ENCODE results near the gene PGLYRP1. TPM values are rescaled to one million over a fixed set of nuclear protein-coding genes. Genes with fewer than 3 reads are reported as not detected.

The PGLYRP1 gene
- total RNA-seq, 1 experiment from 2014 or later = not detected

DNA sequence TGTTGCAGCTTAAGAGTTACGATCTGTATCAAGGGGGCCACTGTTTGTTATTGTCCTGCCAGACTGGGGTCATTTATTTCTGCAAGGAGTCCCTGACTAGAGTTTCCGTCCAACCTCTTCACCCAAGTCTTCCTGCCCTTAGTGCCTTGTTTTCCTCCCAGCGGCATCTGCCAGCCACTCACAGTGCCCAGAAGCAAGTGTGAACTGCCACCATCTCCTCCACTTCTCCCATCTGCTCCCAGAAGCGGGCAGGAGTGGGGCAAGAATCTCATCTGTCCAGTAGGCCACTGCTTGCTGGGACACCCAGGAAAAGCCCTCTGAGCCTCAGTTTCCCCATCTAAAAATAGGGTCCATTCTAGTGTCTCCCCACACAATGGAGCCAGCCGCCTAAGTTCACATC is 53.2 kb downstream of the PGLYRP1 start:
- DNase-seq = no peak
- Histone ChIP-seq H2AK5ac (ENCODE audit: insufficient read length, low read length) (no peak overlapping the region), H2AFZ (ENCODE audit: low read length) (no peak overlapping the region), H2BK15ac (ENCODE audit: low read depth, low read length) (no peak overlapping the region), H3K18ac (ENCODE audit: insufficient read length, low read depth, low read length) (no peak overlapping the region), H3K4ac (ENCODE audit: low read depth, low read length) (no peak overlapping the region), H3K27me3 (ENCODE audit: insufficient read depth, low read length) (no peaks in the 10 kb centered on the region; the same call in 1 of the 2 replicates), H2BK12ac (ENCODE audit: insufficient read length, low read depth, low read length) (no peak overlapping the region), H4K91ac (ENCODE audit: insufficient read length, low read depth, low read length) (no peak overlapping the region), H3T11ph (ENCODE audit: low read length) (no peak overlapping the region), H3K27ac (ENCODE audit: insufficient read length, low read depth, low read length) (no peak overlapping the region), H2BK5ac (ENCODE audit: insufficient read length, low read length) (no peak overlapping the region), H3K9me3 (ENCODE audit: control insufficient read depth, low read depth, low read length) (no peaks in the 10 kb centered on the region), H4K20me1 (ENCODE audit: control insufficient read depth, insufficient read depth, insufficient read length) (peaks cover 4% of the 10 kb centered on the region), H3K4me1 (ENCODE audit: insufficient read depth, low read length) (peaks cover 2% of the 10 kb centered on the region; the same call in 1 of the 2 replicates), H3K14ac (ENCODE audit: insufficient read depth, low read length) (no peak overlapping the region), H3K56ac (ENCODE audit: insufficient read length, low read depth, low read length) (no peak overlapping the region), H3K79me2 (ENCODE audit: insufficient read depth, low read length) (no peaks in the 10 kb centered on the region; the same call in 1 of the 2 replicates), H3K79me1 (ENCODE audit: insufficient read depth, low read depth, low read length, poor library complexity, severe bottlenecking) (no peaks in the 10 kb centered on the region), H3K9ac (ENCODE audit: extremely low read depth, insufficient read length, low read length) (no peak overlapping the region), H3K4me2 (ENCODE audit: insufficient read depth, insufficient read length, low read length) (no peak overlapping the region), H2BK20ac (ENCODE audit: low read depth, low read length, poor library complexity, severe bottlenecking) (no peak overlapping the region), H3K23me2 (ENCODE audit: insufficient read length, low read depth, low read length, poor library complexity, severe bottlenecking) (no peaks in the 10 kb centered on the region), H3K23ac (ENCODE audit: insufficient read length, low read depth, low read length) (no peak overlapping the region), H4K8ac (replicated peaks; ENCODE audit: insufficient read length, low read depth, low read length) (no peak overlapping the region), H2BK120ac (ENCODE audit: low read depth, low read length, poor library complexity, severe bottlenecking) (no peak overlapping the region), H4K5ac (ENCODE audit: insufficient read length, low read depth, low read length) (no peak overlapping the region)
- Mint-ChIP-seq H3K4me3 (no peak overlapping the region; a peak in 1 of 5 replicates), H3K36me3 (ENCODE audit: insufficient read depth in 1 of 3, low read depth in 3 of 3) (peaks cover 0 to 1% (median 0%) of the 10 kb centered on the region in 3 experiments; a peak in 2 of 7 replicates), H3K9me3 (no peaks in the 10 kb centered on the region), H3K27me3 (ENCODE audit: low read depth) (peaks cover 59% of the 10 kb centered on the region), H3K4me1 (peaks cover 12 to 29% of the 10 kb centered on the region in 2 experiments), H3K27ac (peak overlapping the region in 1 of 3 experiments; percentile 69; a peak in 2 of 7 replicates)
- WGBS (ENCODE audit: extremely low coverage, insufficient read length, low lambda C conversion rate) = no CpG with 5 or more reads among the region's 5 CpGs
- TF ChIP-seq, protein P1, sequence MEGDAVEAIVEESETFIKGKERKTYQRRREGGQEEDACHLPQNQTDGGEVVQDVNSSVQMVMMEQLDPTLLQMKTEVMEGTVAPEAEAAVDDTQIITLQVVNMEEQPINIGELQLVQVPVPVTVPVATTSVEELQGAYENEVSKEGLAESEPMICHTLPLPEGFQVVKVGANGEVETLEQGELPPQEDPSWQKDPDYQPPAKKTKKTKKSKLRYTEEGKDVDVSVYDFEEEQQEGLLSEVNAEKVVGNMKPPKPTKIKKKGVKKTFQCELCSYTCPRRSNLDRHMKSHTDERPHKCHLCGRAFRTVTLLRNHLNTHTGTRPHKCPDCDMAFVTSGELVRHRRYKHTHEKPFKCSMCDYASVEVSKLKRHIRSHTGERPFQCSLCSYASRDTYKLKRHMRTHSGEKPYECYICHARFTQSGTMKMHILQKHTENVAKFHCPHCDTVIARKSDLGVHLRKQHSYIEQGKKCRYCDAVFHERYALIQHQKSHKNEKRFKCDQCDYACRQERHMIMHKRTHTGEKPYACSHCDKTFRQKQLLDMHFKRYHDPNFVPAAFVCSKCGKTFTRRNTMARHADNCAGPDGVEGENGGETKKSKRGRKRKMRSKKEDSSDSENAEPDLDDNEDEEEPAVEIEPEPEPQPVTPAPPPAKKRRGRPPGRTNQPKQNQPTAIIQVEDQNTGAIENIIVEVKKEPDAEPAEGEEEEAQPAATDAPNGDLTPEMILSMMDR (conservative IDR thresholded peaks at IDR 0.05) = no peak

Small RNA genes within 50 kb of the gene (microRNA-seq; reads per million reads assigned to microRNA genes)
- gene MIR769 (ENCODE audit: borderline microRNAs expressed) = 26.2 reads per million, percentile 57 among the genes with 10 or more reads in this experiment

Other genes starting within 250 kb of the PGLYRP1 start
- 63.9 and 67.4 TPM in 2 replicates for gene DMPK, start 240.6 kb downstream of the PGLYRP1 start, total RNA-seq (2021)
- 70.7 and 75.1 TPM in 2 replicates for gene DMWD, start 230.2 kb downstream of the PGLYRP1 start, total RNA-seq (2021)
- gene RSPH6A, start 207.7 kb downstream of the PGLYRP1 start, total RNA-seq (2021) = 0.29 and 0.55 TPM in 2 replicates
- 104 and 113 TPM in 2 replicates for gene SYMPK, start 159.9 kb downstream of the PGLYRP1 start, total RNA-seq (2021)
- 22.2 and 24.9 TPM in 2 replicates for gene FOXA3, start 158.7 kb downstream of the PGLYRP1 start, total RNA-seq (2021)
- gene IRF2BP1, start 136.9 kb downstream of the PGLYRP1 start, total RNA-seq (2021) = 28.2 and 29.3 TPM in 2 replicates
- gene MYPOP, start 120.4 kb downstream of the PGLYRP1 start, total RNA-seq (2021) = 9.0 and 9.5 TPM in 2 replicates
- gene NANOS2, start 108.3 kb downstream of the PGLYRP1 start, total RNA-seq (2021) = not detected in 2 replicates
- 8.8 and 8.9 TPM in 2 replicates for gene NOVA2, start 49.2 kb downstream of the PGLYRP1 start, total RNA-seq (2021)
- 15.9 and 16.9 TPM in 2 replicates for gene CCDC61, start 27.6 kb downstream of the PGLYRP1 start, total RNA-seq (2021)
- gene IGFL4, start 17.9 kb upstream of the PGLYRP1 start, total RNA-seq (2021) = 0.33 TPM in 1 of 2 replicates, not detected in the other
- gene IGFL3, start 101.6 kb upstream of the PGLYRP1 start, total RNA-seq (2021) = not detected in 2 replicates
- gene IGFL2, start 125.2 kb upstream of the PGLYRP1 start, total RNA-seq (2021) = not detected in 2 replicates
- not detected in 2 replicates for gene IGFL1, start 206.7 kb upstream of the PGLYRP1 start, total RNA-seq (2021)